Measurements from ENCODE around the gene WDR45B. TPM values are rescaled to one million over a fixed set of nuclear protein-coding genes. Genes with fewer than 3 reads are reported as not detected.

WDR45B gene
- total RNA-seq, 1 experiment from 2014 or later: 110 TPM

DNA sequence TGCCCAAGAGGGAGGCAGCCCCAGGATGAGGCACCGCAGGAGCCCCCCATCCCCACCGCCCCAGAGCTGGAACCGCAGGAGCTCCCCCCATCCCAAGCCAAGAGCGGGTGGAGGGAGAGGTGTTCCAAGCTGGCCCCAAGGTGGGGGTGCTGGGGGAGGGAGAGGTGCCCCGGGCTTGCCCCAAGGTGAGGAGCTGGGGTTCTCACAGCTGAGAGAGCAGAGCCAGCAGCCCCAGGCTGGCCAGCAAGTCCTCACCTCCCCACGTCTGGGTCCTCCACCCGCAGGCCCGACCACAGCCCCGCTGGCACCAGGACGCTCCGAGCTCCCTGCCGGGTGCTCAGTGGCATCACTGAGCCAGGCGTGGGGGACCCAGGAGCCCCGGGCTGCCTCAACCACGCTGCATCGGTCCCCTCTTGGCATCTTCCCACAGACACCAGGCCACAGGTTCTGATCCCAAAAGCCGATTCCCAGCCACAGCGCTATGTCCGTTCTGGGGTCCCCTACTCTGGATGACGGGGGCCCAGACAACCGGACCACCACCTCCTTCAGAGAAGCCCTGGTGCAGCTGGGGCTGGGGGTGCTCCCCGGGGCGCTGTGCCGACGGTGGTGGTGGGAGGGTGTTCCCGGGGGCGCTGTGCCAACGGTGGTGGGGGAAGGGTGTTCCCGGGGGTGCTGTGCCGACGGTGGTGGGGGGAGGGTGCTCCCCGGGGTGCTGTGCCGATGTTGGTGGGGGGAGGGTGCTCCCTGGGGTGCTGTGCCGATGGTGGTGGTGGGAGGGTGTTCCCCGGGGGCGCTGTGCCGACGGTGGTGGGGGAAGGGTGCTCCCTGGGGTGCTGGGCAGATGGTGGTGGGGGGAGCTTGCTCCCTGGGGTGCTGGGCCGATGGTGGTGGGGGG lies 15.4 kb upstream of the WDR45B start:
- H2BK5ac ChIP-seq (ENCODE audit: insufficient read length, low read length): no peak overlapping the region
- H3K9ac ChIP-seq (ENCODE audit: extremely low read depth, insufficient read length, low read length): no peak overlapping the region
- H2BK120ac ChIP-seq (ENCODE audit: low read depth, low read length, poor library complexity, severe bottlenecking): no peak overlapping the region
- H3K4me3 Mint-ChIP-seq: no peak overlapping the region
- H2BK12ac ChIP-seq (ENCODE audit: insufficient read length, low read depth, low read length): no peak overlapping the region
- no peaks in the 10 kb centered on the region for H3K4me1 ChIP-seq (ENCODE audit: insufficient read depth, low read length)
- H2BK20ac ChIP-seq (ENCODE audit: low read depth, low read length, poor library complexity, severe bottlenecking): no peak overlapping the region
- H3K27me3 Mint-ChIP-seq (ENCODE audit: low read depth): peaks cover 4% of the 10 kb centered on the region
- peaks cover 0 to 8% of the 10 kb centered on the region in 2 experiments; a peak in 1 of 5 replicates for H3K9me3 Mint-ChIP-seq
- H2AFZ ChIP-seq (ENCODE audit: low read length): no peak overlapping the region
- no peak overlapping the region for H2AK5ac ChIP-seq (ENCODE audit: insufficient read length, low read length)
- no peak overlapping the region for H3K23ac ChIP-seq (ENCODE audit: insufficient read length, low read depth, low read length)
- H3K79me2 ChIP-seq (ENCODE audit: insufficient read depth, low read length): no peaks in the 10 kb centered on the region
- no peak overlapping the region for H3K56ac ChIP-seq (ENCODE audit: insufficient read length, low read depth, low read length)
- H3K4me1 Mint-ChIP-seq: peaks cover 4 to 12% of the 10 kb centered on the region in 2 experiments
- H3K4ac ChIP-seq (ENCODE audit: low read depth, low read length): no peak overlapping the region
- WGBS (ENCODE audit: extremely low coverage, insufficient read length, low lambda C conversion rate): no CpG with 5 or more reads among the region's 39 CpGs
- no peak overlapping the region for H4K8ac ChIP-seq (replicated peaks; ENCODE audit: insufficient read length, low read depth, low read length)
- H2BK15ac ChIP-seq (ENCODE audit: low read depth, low read length): no peak overlapping the region
- H4K5ac ChIP-seq (ENCODE audit: insufficient read length, low read depth, low read length): no peak overlapping the region
- no peak for TF ChIP-seq CTCF (conservative IDR thresholded peaks at IDR 0.05)
- H3K14ac ChIP-seq (ENCODE audit: insufficient read depth, low read length): no peak overlapping the region
- H3T11ph ChIP-seq (ENCODE audit: low read length): no peak overlapping the region
- no peak overlapping the region for H3K27ac Mint-ChIP-seq
- no peak for DNase-seq
- H3K23me2 ChIP-seq (ENCODE audit: insufficient read length, low read depth, low read length, poor library complexity, severe bottlenecking): no peaks in the 10 kb centered on the region
- no peaks in the 10 kb centered on the region for H3K27me3 ChIP-seq (ENCODE audit: insufficient read depth, low read length)
- H3K4me2 ChIP-seq (ENCODE audit: insufficient read depth, insufficient read length, low read length): no peak overlapping the region
- no peaks in the 10 kb centered on the region for H3K79me1 ChIP-seq (ENCODE audit: insufficient read depth, low read depth, low read length, poor library complexity, severe bottlenecking)
- H3K9me3 ChIP-seq (ENCODE audit: control insufficient read depth, low read depth, low read length): no peaks in the 10 kb centered on the region
- no peak overlapping the region for H3K27ac ChIP-seq (ENCODE audit: insufficient read length, low read depth, low read length)
- no peaks in the 10 kb centered on the region for H4K20me1 ChIP-seq (ENCODE audit: control insufficient read depth, insufficient read depth, insufficient read length)
- H3K36me3 Mint-ChIP-seq (ENCODE audit: insufficient read depth in 1 of 3, low read depth in 3 of 3): no peaks in the 10 kb centered on the region; a peak in 1 of 7 replicates
- H3K18ac ChIP-seq (ENCODE audit: insufficient read length, low read depth, low read length): no peak overlapping the region
- H4K91ac ChIP-seq (ENCODE audit: insufficient read length, low read depth, low read length): no peak overlapping the region
